ENCODE measurements around the gene MOV10L1. TPM values are rescaled to one million over a fixed set of nuclear protein-coding genes. Genes with fewer than 3 reads are reported as not detected.

MOV10L1 gene
- total and polyA plus RNA-seq, 2 donors (not counting 3 experiments of a cell fraction or from before 2014, with no cell fraction given), result 27.6 to 37.6 TPM

- no peak for TF ChIP-seq POLR2A (IDR thresholded peaks at IDR 0.05; ENCODE audit: low read depth, low read length)
- no peak for TF ChIP-seq JUN (IDR thresholded peaks at IDR 0.05; ENCODE audit: borderline replicate concordance, insufficient read depth, insufficient read length, low read depth)
- TF ChIP-seq EZH2 (IDR thresholded peaks at IDR 0.05; ENCODE audit: borderline replicate concordance, low read depth, low read length, severe bottlenecking), result no peak
- TF ChIP-seq, protein P1, sequence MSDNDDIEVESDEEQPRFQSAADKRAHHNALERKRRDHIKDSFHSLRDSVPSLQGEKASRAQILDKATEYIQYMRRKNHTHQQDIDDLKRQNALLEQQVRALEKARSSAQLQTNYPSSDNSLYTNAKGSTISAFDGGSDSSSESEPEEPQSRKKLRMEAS (IDR thresholded peaks at IDR 0.05; ENCODE audit: insufficient read depth, insufficient read length), result no peak
- no peak for TF ChIP-seq CTCF (IDR thresholded peaks at IDR 0.05; ENCODE audit: extremely low read depth in 1 of 2, insufficient read depth in 1 of 2, low read depth in 1 of 2, low read length in 2 of 2)
- no peak for TF ChIP-seq FOS (IDR thresholded peaks at IDR 0.05; ENCODE audit: borderline replicate concordance, insufficient read depth, low read length)
- no peak for TF ChIP-seq POLR2AphosphoS5 (IDR thresholded peaks at IDR 0.05; ENCODE audit: insufficient read depth, low read depth, low read length)
- no peak for TF ChIP-seq GATA2 (IDR thresholded peaks at IDR 0.05; ENCODE audit: insufficient read depth, insufficient read length, low read depth, low read length)
- no peak for TF ChIP-seq MYC (IDR thresholded peaks at IDR 0.05; ENCODE audit: low read depth, low read length)
- Histone ChIP-seq H3K36me3 (ENCODE audit: control insufficient read depth in 2 of 2, extremely low read depth in 1 of 2, insufficient read depth in 2 of 2, low read length in 2 of 2) (peaks cover 24 to 43% of the 10 kb centered on the region in 2 experiments), H3K9me1 (replicated peaks; ENCODE audit: control insufficient read depth, extremely low read depth, insufficient read depth, low read length) (no peaks in the 10 kb centered on the region), H3K4me2 (ENCODE audit: insufficient read depth, low read length) (no peak overlapping the region), H3K27me3 (ENCODE audit: control insufficient read depth in 2 of 2, insufficient read depth in 2 of 2, low read length in 2 of 2) (no peaks in the 10 kb centered on the region), H3K4me1 (ENCODE audit: control insufficient read depth, extremely low read depth, insufficient read depth, low read length) (no peaks in the 10 kb centered on the region), H3K4me3 (replicated peaks in 1 of 3; ENCODE audit: insufficient read depth in 1 of 3, low read depth in 1 of 3, low read length in 3 of 3) (no peak overlapping the region), H3K9ac (replicated peaks; ENCODE audit: extremely low read depth, insufficient read depth, low read length) (no peak overlapping the region), H3K27ac (ENCODE audit: insufficient read depth, low read depth, low read length) (no peak overlapping the region), H4K20me1 (replicated peaks; ENCODE audit: control insufficient read depth, extremely low read depth, insufficient read depth, low read length) (no peaks in the 10 kb centered on the region), H3K9me3 (replicated peaks; ENCODE audit: control insufficient read depth, insufficient read depth, low read length) (no peaks in the 10 kb centered on the region), H3K79me2 (ENCODE audit: control insufficient read depth, insufficient read depth, low read length) (no peaks in the 10 kb centered on the region), H2AFZ (ENCODE audit: low read depth, low read length) (no peak overlapping the region)
- DNase-seq (ENCODE audit: low read depth, low spot score), result no peak
- no peak for FAIRE-seq
- intact Hi-C loops (cut with micrococcal nuclease), result no loop called here
- ChIA-PET POLR2A (no interaction called here), CTCF (no interaction called here)
- no TSS peak for BruUV-seq (replicated peaks)
- dilution Hi-C loops (cut with MboI; ENCODE audit: extremely low pct_ligation_motif_present, low sequenced_read_pairs), result no loop called here
Observed at GRCh38 chr22:50153756-50154140, 63.9 kb downstream of the MOV10L1 start.

Measured in endothelial cell of umbilical vein (primary cell).